Transverse colon (tissue), 4 donors: ENCODE data around the gene THSD4.
"Not testable (repeated sequence)": the region's sequence is repeated elsewhere in the genome, so short reads cannot be mapped to it uniquely, and the experiment has no call there.

Source experiments
- EP300 ChIP-seq: sonication (generic); formaldehyde crosslinking; IDR thresholded peaks from one replicate; pipeline ENCODE4 v1.6.1; 2017; ENCODE audit warnings: antibody characterized with exemption, low read depth
- POLR2A ChIP-seq: fragments of 450-650 bp; IDR thresholded peaks from one replicate; pipeline ENCODE4 v1.6.1; 2016; ENCODE audit warnings: antibody characterized with exemption, mild to moderate bottlenecking, moderate library complexity
- POLR2AphosphoS5 ChIP-seq, 3 donors: sonication (generic); formaldehyde crosslinking; IDR thresholded peaks; one replicate each; pipeline ENCODE4 v1.6.1; 2016; ENCODE audit warnings: antibody characterized with exemption in 3 of 3
- TF ChIP-seq, protein P1 (sequence below), 5 experiments: fragments of 200-600 bp in 3 of 5; fragments of 450-650 bp in 2 of 5; sonication (generic) in 3 of 5; IDR thresholded peaks; 1 replicate in 2 of 5; 2 replicates in 3 of 5; pipeline ENCODE4 v1.5.1; 2016 to 2017; ENCODE audit warnings: antibody characterized with exemption in 5 of 5, inconsistent platforms in 3 of 5, mild to moderate bottlenecking in 2 of 5, moderate library complexity in 1 of 5

DNA sequence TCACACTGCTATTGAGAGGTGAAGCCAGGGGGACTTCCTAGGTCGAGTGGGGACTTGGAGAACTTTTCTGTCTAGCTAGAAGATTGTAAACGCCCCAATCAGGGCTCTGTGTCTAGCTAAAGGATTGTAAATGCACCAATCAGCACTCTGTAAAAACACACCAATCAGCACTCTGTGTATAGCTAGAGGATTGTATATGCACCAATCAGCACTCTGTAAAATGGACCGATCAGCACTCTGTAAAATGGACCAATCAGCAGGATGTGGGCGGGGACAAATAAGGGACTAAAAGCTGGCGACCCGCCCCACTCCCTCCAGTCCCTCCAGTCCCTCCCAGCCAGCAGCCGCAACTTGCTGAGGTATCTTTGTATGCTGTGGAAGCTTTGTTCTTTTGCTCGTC lies 98.7 kb downstream of the THSD4 start:
- not testable (repeated sequence) for TF ChIP-seq POLR2A; POLR2AphosphoS5 (IDR thresholded peaks at IDR 0.05); EP300
- TF ChIP-seq, protein P1, sequence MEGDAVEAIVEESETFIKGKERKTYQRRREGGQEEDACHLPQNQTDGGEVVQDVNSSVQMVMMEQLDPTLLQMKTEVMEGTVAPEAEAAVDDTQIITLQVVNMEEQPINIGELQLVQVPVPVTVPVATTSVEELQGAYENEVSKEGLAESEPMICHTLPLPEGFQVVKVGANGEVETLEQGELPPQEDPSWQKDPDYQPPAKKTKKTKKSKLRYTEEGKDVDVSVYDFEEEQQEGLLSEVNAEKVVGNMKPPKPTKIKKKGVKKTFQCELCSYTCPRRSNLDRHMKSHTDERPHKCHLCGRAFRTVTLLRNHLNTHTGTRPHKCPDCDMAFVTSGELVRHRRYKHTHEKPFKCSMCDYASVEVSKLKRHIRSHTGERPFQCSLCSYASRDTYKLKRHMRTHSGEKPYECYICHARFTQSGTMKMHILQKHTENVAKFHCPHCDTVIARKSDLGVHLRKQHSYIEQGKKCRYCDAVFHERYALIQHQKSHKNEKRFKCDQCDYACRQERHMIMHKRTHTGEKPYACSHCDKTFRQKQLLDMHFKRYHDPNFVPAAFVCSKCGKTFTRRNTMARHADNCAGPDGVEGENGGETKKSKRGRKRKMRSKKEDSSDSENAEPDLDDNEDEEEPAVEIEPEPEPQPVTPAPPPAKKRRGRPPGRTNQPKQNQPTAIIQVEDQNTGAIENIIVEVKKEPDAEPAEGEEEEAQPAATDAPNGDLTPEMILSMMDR (IDR thresholded peaks at IDR 0.05) = not testable (repeated sequence)
